HG02678 (cell line): Measurements from ENCODE around the gene RTL9.
"Not testable (repeated sequence)": the region's sequence is repeated elsewhere in the genome, so short reads cannot be mapped to it uniquely, and the experiment has no call there.

Experiments used
- ATAC-seq: cut with Tn5 transposase; IDR thresholded peaks from one replicate; pipeline ENCODE4 v1.9.1; 2021; ENCODE audit warnings: mild to moderate bottlenecking, moderate library complexity; ENCODE audit not compliant: unreplicated experiment

Gene RTL9

GRCh38 chrX:110358548-110358947 is at the start of gene RTL9:
Gene RTL9, plus strand, starts transcription at chrX:110358848. Its CDS starts 91,770 bp downstream, at chrX:110450618.
- ATAC-seq = no peak

GRCh38 chrX:110310000-110310790 is 48.5 kb upstream of the RTL9 start:
- ATAC-seq = no peak

- ATAC-seq = peak; percentile 91
These were observed 47.8 kb upstream of the RTL9 start for GRCh38 chrX:110310896-110311295.

DNA sequence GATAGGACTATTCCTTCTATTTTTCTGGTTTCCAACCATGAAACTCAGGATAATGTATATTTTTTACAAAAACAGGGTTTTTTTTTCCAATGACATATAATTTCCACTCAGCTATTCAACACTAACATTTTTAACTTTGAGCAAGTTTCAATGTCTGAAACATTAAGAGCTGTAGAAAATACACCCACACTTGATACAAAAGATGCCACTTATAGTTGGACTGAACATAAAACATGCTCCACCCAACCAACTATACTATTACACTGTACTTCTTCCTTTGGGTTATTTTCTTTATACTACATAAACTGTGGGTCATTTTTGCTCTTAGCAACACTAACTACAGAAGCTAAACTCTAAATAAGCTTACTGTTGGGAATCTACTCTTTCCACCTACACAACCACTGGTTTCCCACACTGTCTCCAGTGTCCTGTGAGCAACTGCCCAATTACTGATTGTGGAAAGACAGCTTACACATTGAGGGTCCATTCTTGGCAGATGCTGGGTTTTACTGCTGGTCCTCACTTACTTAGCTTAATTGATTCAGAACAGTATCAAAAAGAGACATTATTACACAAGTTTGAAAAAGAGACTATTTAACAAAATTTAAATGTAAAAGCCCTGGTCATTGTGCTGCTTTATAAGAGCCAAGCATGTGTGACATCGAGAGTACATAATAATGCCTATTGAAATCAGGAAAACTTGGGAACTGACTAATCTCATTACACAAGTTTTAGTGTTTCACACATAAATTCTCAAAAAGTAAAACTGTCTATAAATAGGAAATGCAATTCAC is 47.0 kb upstream of the RTL9 start:
- no peak for ATAC-seq

- ATAC-seq = no peak
These were observed 43.1 kb upstream of the RTL9 start for GRCh38 chrX:110315551-110315950.

DNA sequence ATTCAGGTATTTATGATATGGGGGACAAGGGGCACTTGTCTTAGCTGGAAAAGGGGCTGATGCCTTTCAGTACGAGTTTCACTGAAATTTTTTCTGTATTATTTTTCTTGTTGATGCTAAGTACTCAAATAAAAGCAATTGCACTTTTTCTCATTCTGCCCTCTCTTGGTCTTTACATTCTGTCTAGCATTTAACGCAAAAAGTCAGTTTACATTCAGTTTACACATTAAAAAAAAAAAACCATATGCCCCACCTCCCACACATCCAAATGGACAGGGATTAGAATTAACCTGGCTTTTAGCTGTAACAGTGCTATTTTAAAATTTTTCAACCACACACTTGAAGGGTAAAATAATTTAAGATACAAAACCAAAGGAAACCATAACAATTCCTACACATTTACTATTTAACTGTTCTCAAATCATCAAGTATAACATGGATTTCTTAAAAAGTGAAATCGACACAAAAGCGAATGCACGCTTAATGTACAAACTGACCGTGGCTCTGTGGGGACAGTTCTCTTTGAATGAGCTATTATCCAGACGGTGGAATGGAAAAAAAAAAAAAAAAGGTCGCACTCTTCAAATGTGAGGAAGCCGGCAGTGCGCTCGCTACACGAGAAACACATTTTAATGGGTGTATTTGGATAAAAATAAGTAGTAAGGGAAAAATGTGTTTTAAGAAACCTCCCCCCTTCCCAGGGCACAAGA is 42.1 kb upstream of the RTL9 start:
- no peak for ATAC-seq

- ATAC-seq = peak; percentile 16
These were observed 41.4 kb upstream of the RTL9 start for GRCh38 chrX:110317061-110317819.

DNA sequence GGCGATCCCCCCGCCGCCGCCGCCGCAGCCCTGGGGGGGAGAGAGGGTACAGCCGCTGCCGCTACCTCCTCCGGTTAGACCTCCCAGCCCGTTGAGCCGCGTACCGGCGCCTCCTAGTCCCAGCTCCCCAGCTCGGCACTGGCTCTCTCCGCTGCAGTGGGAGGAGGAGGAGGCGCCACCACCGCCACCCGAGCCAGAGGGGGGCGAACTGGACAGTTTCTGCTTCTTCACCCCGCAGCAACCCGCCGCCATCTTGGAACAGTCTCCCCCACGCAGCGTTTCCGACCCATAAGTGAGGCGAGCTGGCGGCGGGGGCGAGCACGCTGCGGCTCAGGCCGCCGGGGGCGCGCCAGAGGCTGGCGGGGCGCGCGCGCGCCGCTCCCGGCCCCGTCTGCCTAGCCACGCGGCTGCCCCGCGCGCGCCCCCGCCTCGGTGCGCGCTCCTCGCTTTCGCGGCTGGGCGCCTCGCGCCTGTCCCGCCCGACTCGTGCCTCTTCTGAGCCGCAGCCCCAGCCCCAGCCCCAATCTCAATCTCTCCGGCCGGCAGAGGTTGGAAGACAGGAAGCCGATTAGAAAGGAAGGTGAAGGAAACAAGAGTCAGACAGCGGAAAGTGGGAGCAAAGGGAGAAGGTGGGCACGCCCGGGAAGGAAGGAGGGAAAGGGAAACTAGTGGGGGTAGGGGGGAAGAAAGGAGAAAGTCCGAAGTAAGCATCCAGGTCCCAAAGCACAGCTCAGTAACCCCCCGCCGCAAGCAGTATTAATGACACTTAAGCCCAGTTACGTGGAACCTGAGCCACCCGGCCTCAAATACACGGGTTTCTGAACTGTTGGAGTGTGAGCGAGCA is 40.6 kb upstream of the RTL9 start, which contains the start of gene AMMECR1:
AMMECR1 (minus strand) TSS at position 266 of the 844 bp plus-strand sequence; CDS start at position 252, 14 bp downstream.
- peak; percentile 77 for ATAC-seq

GRCh38 chrX:110318664-110318968 is 40.0 kb upstream of the RTL9 start:
- ATAC-seq = peak; percentile 26

DNA sequence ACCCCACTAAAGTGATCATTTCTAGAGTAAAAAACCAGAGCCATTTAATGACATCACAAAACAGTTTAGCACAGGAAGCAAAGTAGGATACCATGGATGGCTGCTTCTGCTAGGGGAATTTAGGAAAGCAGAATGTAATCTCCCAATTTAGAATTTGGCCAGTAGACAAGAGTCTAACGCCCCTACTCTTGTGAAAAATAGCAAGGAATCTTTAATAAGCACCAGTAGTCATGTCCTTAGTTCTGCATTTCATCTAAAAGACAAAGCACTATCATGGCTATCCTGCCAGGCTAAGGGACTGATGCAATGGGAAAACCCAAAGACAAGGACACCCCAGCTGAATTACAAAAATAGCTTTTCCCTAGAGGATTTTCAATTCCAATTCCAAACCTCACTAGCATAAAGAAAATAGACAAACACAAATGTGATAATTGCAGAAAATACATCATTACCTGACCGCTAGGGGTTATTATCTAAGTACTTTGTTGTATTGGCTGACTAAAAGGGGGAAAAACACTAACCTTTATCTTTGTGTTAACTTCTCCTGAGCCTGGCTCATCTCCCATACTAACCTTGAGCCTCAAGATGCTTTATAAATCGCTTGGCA is 38.2 kb upstream of the RTL9 start:
- ATAC-seq = no peak

DNA sequence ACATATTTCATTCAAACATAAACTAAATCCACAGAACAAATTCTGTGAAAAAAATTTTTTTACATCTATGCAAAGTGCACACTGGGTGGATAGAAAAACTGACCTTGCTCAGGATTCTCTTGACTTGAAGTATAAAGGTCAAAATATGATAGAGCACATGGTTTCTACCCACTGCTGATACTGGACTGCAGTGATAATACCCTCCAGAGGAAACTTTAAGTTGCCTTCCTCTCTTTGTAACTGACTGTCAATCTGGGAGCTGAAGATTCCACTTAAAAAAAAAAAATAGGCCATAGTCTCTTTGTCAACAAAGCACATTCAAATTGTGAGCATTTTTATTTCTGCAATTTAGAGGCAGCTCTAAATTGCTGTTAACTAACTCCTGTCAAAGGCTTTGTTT is 37.6 kb upstream of the RTL9 start:
- no peak for ATAC-seq

- ATAC-seq = no peak
These were observed 37.0 kb upstream of the RTL9 start for GRCh38 chrX:110321670-110322069.

- ATAC-seq = no peak
These were observed 36.0 kb upstream of the RTL9 start for GRCh38 chrX:110322603-110323002.

- no peak for ATAC-seq
These were observed 31.9 kb upstream of the RTL9 start for GRCh38 chrX:110326712-110327111.

- ATAC-seq = no peak
These were observed 31.3 kb upstream of the RTL9 start for GRCh38 chrX:110327336-110327735.

GRCh38 chrX:110328613-110329012 is 30.0 kb upstream of the RTL9 start:
- not testable (repeated sequence) for ATAC-seq

DNA sequence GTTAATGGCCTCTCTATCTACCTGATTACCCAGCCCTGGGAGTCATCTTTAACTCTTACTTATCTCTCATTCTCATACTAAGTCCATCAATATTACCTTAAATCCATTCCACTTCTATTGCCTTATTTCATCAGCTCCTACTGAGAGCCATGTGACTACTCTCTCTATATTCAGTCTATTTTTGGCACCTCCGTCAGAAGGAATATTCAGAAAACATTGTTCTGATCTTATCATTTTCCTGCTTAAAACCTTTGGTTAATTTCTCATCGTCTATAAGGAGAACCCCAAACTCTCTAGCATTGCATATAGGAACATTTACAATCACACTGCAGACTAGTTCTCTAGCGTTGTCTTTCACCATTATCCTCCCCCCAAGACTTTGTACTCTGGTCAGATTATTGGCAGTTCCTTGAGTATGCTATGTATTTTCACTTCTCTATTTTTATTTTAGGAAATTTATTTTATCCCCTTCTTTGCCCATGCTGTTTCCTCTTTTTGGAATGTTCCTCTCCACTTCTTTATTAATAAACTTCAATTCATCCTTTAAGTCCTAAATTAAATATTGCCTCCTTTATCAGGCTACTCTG is 27.1 kb upstream of the RTL9 start:
- no peak for ATAC-seq

- ATAC-seq = not testable (repeated sequence)
These were observed 25.2 kb upstream of the RTL9 start for GRCh38 chrX:110333458-110333857.

DNA sequence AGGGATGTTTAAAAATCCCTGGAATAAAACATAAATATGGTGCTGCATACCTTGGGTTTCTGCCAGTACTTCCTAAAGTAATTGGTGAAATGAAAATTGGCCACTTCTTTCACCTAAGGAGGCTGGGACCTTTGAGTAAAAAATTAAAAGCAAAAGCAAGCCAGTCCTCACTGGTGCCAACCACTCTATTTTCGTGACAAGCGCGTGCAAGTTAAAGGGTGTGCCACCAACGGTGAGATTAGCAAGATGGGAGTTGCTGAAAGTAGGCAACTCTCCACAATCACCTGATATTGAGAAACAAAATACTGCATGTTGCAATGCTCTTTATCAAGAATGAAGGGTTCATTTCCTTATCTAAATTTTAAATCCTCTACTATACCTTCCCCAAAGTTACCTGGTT is 19.7 kb upstream of the RTL9 start:
- no peak for ATAC-seq
